Measurements from ENCODE around the gene GSDME.
"Not testable (repeated sequence)": the region's sequence is repeated elsewhere in the genome, so short reads cannot be mapped to it uniquely, and the experiment has no call there.

GSDME gene

DNA sequence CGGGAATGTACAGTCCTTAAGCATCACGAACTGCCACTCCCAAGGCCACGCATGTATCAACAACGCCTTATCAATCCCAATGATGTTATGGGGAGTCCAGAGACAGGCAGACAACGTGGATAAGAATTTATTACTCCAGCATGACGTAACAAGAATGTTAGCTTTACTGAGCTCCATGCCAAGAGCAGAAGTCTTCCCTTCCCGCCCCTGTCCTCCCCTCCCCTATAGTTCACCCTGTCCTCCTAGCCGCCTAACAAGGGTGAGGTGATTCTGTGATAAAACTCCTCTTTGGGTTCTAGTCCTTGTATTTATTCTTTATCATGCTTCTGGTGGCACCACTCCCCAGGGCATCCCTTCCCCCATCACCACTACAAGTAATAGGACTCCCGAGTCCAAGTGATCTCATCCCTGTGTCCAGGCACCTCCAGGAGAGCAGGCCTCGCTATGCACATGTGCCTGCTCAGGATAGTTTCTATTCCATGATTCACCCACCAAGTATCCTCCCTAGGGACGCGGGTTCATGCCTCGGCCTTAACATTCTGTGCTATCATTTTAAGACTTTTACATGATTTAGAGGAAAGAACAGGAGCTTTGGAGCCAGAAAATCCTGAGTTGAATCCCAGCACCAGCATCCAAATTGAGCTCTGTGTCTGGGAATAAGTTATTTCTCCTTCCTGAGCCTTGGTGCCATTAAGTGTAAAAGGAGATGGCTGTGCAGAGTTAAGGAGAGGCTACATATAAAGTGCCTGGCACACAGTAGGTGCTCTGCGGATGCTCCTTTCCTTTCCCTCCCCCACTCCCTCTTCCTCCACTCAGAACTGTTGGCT is 15.4 kb downstream of the GSDME start:
- DNase-seq, result no peak

DNA sequence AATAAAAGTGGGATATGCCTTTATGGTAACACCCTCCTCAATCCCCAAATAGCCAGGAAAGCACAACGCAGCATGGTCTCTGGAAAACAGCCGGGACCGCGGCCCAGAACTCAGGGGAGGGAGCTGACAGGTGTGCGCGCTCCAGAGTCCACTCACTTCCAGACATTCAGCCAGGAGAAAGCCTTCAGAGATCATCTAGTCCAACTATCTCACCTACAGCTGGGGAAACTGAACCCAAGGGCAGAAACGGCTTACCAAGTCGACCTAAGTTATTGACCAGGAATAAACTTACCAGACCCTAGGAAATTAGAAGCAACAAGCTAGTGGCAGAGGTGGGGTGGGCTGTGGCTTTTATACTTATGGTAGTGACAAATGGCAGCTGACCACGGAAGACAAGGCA is 16.4 kb downstream of the GSDME start:
- no peak for DNase-seq

- no peak for DNase-seq
Measured at GRCh38 chr7:24739306-24739705, 18.0 kb downstream of the GSDME start.

DNA sequence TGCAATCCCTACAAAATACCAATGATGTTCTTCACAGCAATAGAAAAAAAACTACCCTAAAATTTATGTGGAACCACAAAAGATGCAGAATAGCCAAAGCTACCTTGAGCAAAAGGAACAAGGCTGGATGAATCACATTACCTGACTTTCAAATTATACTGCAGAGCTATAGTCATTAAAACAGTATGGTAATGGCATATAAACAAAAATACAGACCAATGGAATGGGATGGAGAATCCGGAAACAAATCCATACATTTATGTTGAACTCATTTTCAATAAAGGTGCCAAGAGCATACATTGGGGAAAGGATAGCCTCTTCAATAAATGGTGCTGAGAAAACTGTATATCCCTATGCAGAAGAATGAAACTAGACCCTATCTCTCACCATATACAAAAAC is 18.7 kb downstream of the GSDME start:
- DNase-seq, result no peak

GRCh38 chr7:24737281-24737680 is 20.0 kb downstream of the GSDME start:
- no peak for DNase-seq

- not testable (repeated sequence) for DNase-seq
Measured at GRCh38 chr7:24735594-24735993, 21.7 kb downstream of the GSDME start.

- no peak for DNase-seq
Measured at GRCh38 chr7:24734306-24734705, 23.0 kb downstream of the GSDME start.

DNA sequence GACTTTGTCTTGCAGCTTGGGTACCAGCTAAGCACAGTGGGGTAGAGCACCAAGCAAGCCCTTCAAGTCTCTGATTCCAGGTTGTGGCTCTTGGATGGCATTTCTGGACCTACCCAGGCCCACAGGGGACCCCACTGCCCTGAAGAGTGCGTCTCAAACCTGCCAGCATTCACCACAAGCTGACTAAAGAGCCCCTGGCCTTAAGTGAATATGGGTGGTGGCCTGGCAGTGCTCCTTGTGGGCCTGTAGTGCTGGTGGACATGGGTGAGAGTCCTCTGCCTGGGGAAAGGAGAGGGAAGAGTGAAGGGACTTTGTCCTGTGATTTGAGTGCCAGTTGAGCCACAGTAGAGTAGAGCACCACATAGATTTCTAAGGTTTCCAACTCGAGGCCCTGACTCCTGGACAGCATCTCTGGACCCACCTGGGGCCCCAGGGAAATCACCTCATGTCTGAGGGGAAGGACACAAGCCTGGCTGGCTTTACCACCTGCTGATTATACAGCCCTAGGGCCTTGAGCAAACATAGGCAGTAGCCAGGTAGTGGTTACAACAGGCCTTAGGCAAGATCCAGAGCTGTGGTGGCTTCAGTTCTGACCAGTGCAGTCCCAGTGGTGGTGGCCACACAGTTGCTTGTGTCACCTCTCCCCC is 23.7 kb downstream of the GSDME start:
- DNase-seq, result no peak

GRCh38 chr7:24732646-24733413 is 24.4 kb downstream of the GSDME start:
- DNase-seq, result no peak

DNA sequence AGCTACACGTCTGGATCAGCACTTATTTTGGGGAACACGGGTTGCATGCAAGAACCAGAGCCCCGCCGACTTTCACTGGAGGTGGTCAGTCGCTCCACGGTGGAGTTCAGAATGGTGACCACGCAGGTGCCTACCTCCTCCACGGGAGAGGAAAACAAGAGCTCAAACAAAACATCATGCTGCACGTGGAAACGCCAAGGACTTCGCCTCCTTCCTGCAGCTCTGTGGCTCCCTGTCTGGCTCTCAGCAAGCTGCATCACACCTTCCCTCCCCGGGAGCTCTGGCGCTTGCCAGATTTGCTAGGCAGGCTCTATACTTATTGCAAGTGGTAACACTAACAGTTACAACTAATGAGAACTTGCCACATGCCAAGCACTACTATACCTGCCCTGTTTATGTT is 26.0 kb downstream of the GSDME start:
- no peak for DNase-seq

GRCh38 chr7:24730018-24730369 is 27.3 kb downstream of the GSDME start:
- no peak for DNase-seq

- DNase-seq, result no peak
Measured at GRCh38 chr7:24729365-24730017, 27.8 kb downstream of the GSDME start.

GRCh38 chr7:24728503-24729364 is 28.5 kb downstream of the GSDME start:
- peak in 1 of 2 donors; percentile 43 for DNase-seq

DNA sequence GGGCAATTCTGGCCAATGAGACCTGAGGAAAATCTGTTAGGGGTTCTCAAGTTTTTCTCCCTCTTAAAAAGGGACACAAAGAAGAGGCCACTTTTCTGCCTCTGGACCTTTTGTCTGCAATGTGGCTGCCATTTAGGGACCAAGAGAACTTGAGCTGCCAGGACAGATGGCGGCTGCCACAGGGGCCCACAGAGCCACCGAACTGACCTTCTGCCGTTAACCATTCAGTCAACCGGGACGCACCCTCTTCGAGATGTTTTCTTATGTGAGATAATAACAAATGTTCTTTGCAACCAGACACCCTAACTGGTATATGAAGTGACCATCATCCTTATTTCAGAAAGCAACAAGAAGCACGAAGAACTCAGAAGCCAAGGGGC is 29.2 kb downstream of the GSDME start:
- DNase-seq, result no peak

- peak in 1 of 2 donors; percentile 14 for DNase-seq
Measured at GRCh38 chr7:24727154-24728120, 29.8 kb downstream of the GSDME start.

- DNase-seq, result no peak
Measured at GRCh38 chr7:24725554-24726241, 31.6 kb downstream of the GSDME start.

DNA sequence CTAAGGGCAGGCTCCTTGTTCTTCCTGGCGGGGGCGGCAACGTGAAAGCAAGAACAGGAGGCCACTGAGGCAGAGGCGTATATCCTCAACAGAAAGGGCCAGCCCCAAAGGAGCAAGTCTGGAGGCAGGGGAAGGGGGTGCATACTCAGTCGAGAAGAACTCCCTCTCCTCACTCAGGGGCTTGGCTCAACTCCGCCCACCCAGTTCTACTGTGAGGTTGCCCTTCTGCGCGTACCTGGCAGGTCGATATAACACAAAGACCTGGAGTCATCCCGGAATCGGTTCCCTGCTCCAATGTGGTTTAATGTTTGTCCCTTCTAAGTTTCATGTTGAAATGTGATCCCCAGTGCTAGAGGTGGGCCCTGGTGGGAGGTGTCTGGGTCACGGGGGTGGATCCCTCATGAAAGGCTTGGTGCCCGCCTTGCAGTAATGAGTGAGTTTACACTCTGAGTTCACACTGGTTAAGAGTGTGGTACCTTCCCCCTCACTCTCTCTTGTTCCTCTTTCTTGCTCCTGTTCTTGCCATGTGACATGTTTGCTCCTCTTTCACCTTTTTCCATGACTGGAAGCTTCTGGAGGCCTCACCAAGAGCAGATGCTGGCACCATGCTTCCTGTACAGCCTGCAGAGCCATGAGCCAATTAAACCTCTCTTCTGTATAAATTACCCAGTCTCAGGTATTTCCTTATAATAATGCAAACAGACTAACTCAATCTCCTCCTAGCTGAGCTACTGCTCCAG is 32.6 kb downstream of the GSDME start:
- DNase-seq, result no peak

DNA sequence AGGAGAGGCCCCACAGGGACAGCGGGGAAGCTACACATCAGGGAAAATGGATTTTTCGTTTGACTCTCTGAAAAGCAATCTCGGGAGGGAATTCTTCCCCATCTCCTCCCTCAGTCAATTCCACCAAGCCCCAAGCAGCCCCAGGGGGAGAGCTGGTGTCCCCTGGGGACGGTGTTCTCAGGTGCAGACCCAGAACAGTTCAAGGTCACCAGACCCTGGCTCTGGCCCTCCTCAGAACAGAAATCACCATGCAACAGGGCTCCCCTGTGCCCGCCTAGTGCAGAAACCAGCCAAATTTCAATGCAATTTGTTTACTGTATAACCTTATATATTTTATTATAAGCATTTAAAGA is 34.1 kb downstream of the GSDME start:
- no peak for DNase-seq

GRCh38 chr7:24722386-24723177 is 34.7 kb downstream of the GSDME start:
- DNase-seq, result no peak

Data from inflammatory macrophage (primary cell).